Keratinocyte (primary cell): ENCODE measurements around the gene COL16A1. TPM values are rescaled to one million over a fixed set of nuclear protein-coding genes. Genes with fewer than 3 reads are reported as not detected.

Experiments
- DNase-seq: peaks from one replicate; pipeline ENCODE4 v3.0.0-alpha.2; 2011; ENCODE audit warnings: low read depth, missing footprints, low spot score
- FAIRE-seq: peaks from 2 replicates; lab custom pipeline; 2011; peaks lifted over from hg19 to GRCh38; lab: Jason Lieb, UNC
- H2AFZ ChIP-seq: 2 replicates; pipeline ENCODE4 v1.6.0; 2012; ENCODE audit warnings: low read length, control low read depth, inconsistent platforms; ENCODE audit not compliant: control insufficient read depth
- H3K27ac ChIP-seq: 2 replicates; pipeline ENCODE4 v1.5.1; 2011; ENCODE audit warnings: low read length; ENCODE audit not compliant: control insufficient read depth, insufficient read depth
- H3K27me3 ChIP-seq: 3 replicates; pipeline ENCODE4 v1.6.0; 2011; ENCODE audit warnings: low read length; ENCODE audit not compliant: control insufficient read depth, insufficient read depth; ENCODE audit errors: extremely low read depth
- H3K36me3 ChIP-seq, 2 experiments: 2 replicates in 1 of 2; 3 replicates in 1 of 2; pipeline ENCODE4 v1.5.1; 2011; ENCODE audit warnings: low read length in 2 of 2, mild to moderate bottlenecking in 1 of 2; ENCODE audit not compliant: control insufficient read depth in 2 of 2, insufficient read depth in 2 of 2; ENCODE audit errors: extremely low read depth in 1 of 2
- H3K4me1 ChIP-seq: 3 replicates; pipeline ENCODE4 v1.5.1; 2011; ENCODE audit warnings: low read length; ENCODE audit not compliant: control insufficient read depth, insufficient read depth; ENCODE audit errors: extremely low read depth
- H3K4me2 ChIP-seq: 3 replicates; pipeline ENCODE4 v1.6.0; 2011; ENCODE audit warnings: low read depth, low read length; ENCODE audit not compliant: control insufficient read depth, insufficient read depth; ENCODE audit errors: extremely low read depth
- H3K4me3 ChIP-seq, 3 experiments: fragments of 200-600 bp in 1 of 3; sonication (generic) in 1 of 3; 2 replicates in 2 of 3; 3 replicates in 1 of 3; pipeline ENCODE4 v1.5.1; 2011 to 2016; ENCODE audit warnings: low read length in 3 of 3, mild to moderate bottlenecking in 3 of 3, control low read depth in 2 of 3, inconsistent platforms in 1 of 3, low read depth in 1 of 3, mixed read lengths in 1 of 3, mixed run types in 1 of 3, moderate library complexity in 1 of 3; ENCODE audit not compliant: control insufficient read depth in 2 of 3, insufficient read depth in 2 of 3; ENCODE audit errors: extremely low read depth in 1 of 3
- H3K79me2 ChIP-seq: 2 replicates; pipeline ENCODE4 v1.6.0; 2012; ENCODE audit warnings: low read length; ENCODE audit not compliant: control insufficient read depth, insufficient read depth
- H3K9ac ChIP-seq: 3 replicates; pipeline ENCODE4 v1.6.0; 2011; ENCODE audit warnings: low read length; ENCODE audit not compliant: control insufficient read depth, insufficient read depth; ENCODE audit errors: extremely low read depth
- H3K9me1 ChIP-seq: 3 replicates; pipeline ENCODE4 v1.6.0; 2011; ENCODE audit warnings: low read length; ENCODE audit not compliant: control insufficient read depth, insufficient read depth; ENCODE audit errors: extremely low read depth
- H3K9me3 ChIP-seq: 2 replicates; pipeline ENCODE4 v1.5.1; 2012; ENCODE audit warnings: low read depth, low read length; ENCODE audit not compliant: control insufficient read depth
- H4K20me1 ChIP-seq: 3 replicates; pipeline ENCODE4 v1.6.0; 2011; ENCODE audit warnings: low read length; ENCODE audit not compliant: control insufficient read depth, insufficient read depth; ENCODE audit errors: extremely low read depth
- EZH2 ChIP-seq: IDR thresholded peaks from one replicate; pipeline ENCODE4 v1.6.1; 2012; ENCODE audit warnings: inconsistent platforms, mild to moderate bottlenecking, low read length, moderate library complexity
- dilution Hi-C: fragments of 300-500 bp; cut with MboI; formaldehyde crosslinking; loops from one replicate; pipeline ENCODE4 v1.7.0; 2020; ENCODE audit warnings: low sequenced_read_pairs; ENCODE audit not compliant: extremely low pct_ligation_motif_present
- polyA plus RNA-seq, 5 experiments: library from polyadenylated mRNA; depleted of rRNA in 3 of 5; stranded (reverse) in 3 of 5; stranded (forward) in 1 of 5; unstranded in 1 of 5; fragments of >200 nt; gene quantifications; 1 replicate in 1 of 5; 2 replicates in 3 of 5; 3 replicates in 1 of 5; pipeline versions ENCODE4 v1.2.1 to v1.2.3, GENCODE V29; 2011 to 2012; ENCODE audit warnings: missing spikeins in 2 of 5, low read depth in 1 of 5, low replicate concordance in 1 of 5
- TF ChIP-seq, protein P1 (sequence below), 3 experiments: IDR thresholded peaks in 1 of 3; conservative IDR thresholded peaks in 1 of 3; optimal IDR thresholded peaks in 1 of 3; 2 replicates in 2 of 3; 3 replicates in 1 of 3; pipeline versions ENCODE3 to v1.5.1; 2011; ENCODE audit warnings: low read length in 3 of 3, mild to moderate bottlenecking in 3 of 3, moderate library complexity in 2 of 3, control low read depth in 1 of 3, inconsistent platforms in 1 of 3; ENCODE audit not compliant: insufficient read depth in 2 of 3; ENCODE audit errors: extremely low read depth in 1 of 3

The COL16A1 gene
- polyA plus RNA-seq, 1 donor (not counting 4 experiments of a cell fraction or from before 2014, with no cell fraction given): 43.4 TPM

DNA sequence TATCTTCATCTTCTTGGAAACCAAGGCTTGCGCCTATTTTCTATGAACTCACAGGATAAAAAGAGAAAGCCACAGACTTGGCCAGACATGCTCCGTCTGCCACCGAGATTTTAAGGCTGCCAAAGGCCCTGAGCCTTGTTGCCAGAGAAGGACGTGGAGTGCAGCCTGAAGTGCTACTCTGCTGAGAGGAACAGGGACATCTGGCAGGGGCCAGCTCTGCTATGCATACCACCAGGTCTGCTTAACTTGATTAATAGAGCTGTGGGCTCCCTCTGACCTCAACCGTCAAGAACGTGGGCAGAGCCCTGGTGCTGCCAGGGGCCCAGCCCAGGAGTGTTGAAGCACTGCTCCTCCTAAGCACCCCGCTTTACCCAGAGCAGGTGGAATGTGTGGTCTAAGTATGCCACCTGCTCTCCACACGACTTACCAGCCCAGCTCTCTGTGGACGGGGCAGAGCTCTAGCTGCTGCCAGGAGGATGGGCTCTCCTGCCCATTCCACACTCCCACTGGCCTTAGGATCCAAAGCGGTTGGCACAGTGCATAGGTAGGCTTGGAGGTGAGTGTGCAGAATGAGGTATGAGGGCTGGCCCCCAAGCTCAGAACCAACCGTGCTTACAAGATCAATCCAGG, 75.8 kb downstream of the COL16A1 start:
- dilution Hi-C loops: no loop called here
- FAIRE-seq: no peak

GRCh38 chr1:31627301-31627929, 76.4 kb downstream of the COL16A1 start:
- no peak for FAIRE-seq
- TF ChIP-seq, protein P1, sequence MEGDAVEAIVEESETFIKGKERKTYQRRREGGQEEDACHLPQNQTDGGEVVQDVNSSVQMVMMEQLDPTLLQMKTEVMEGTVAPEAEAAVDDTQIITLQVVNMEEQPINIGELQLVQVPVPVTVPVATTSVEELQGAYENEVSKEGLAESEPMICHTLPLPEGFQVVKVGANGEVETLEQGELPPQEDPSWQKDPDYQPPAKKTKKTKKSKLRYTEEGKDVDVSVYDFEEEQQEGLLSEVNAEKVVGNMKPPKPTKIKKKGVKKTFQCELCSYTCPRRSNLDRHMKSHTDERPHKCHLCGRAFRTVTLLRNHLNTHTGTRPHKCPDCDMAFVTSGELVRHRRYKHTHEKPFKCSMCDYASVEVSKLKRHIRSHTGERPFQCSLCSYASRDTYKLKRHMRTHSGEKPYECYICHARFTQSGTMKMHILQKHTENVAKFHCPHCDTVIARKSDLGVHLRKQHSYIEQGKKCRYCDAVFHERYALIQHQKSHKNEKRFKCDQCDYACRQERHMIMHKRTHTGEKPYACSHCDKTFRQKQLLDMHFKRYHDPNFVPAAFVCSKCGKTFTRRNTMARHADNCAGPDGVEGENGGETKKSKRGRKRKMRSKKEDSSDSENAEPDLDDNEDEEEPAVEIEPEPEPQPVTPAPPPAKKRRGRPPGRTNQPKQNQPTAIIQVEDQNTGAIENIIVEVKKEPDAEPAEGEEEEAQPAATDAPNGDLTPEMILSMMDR (optimal IDR thresholded peaks at IDR 0.05 in 1 of 3, IDR thresholded peaks at IDR 0.05 in 1 of 3, conservative IDR thresholded peaks at IDR 0.05 in 1 of 3; ENCODE audit: extremely low read depth in 1 of 3, insufficient read depth in 2 of 3, low read length in 3 of 3): no peak
- no peak for TF ChIP-seq EZH2
- dilution Hi-C loops: no loop called here

More for the DNA sequence above, 75.8 kb downstream of the COL16A1 start:
- peaks cover 32 to 42% of the 10 kb centered on the region in 2 experiments for H3K36me3 ChIP-seq
- no peak overlapping the region for H2AFZ ChIP-seq
- H3K79me2 ChIP-seq: no peaks in the 10 kb centered on the region
- H3K9me3 ChIP-seq: no peaks in the 10 kb centered on the region
- no peaks in the 10 kb centered on the region for H3K9me1 ChIP-seq
- H3K27ac ChIP-seq: no peak overlapping the region
- no peaks in the 10 kb centered on the region for H4K20me1 ChIP-seq
- H3K27me3 ChIP-seq: no peaks in the 10 kb centered on the region
- no peak for DNase-seq
- H3K4me2 ChIP-seq: no peak overlapping the region
- H3K4me1 ChIP-seq: peaks cover 15% of the 10 kb centered on the region
- TF ChIP-seq EZH2: no peak
- TF ChIP-seq, protein P1 (optimal IDR thresholded peaks at IDR 0.05 in 1 of 3, IDR thresholded peaks at IDR 0.05 in 1 of 3, conservative IDR thresholded peaks at IDR 0.05 in 1 of 3; ENCODE audit: extremely low read depth in 1 of 3, insufficient read depth in 2 of 3, low read length in 3 of 3): no peak
- no peak overlapping the region for H3K4me3 ChIP-seq
- no peak overlapping the region for H3K9ac ChIP-seq

More at GRCh38 chr1:31627301-31627929, 76.4 kb downstream of the COL16A1 start:
- no peaks in the 10 kb centered on the region for H4K20me1 ChIP-seq
- no peaks in the 10 kb centered on the region for H3K27me3 ChIP-seq
- no peak for DNase-seq
- H2AFZ ChIP-seq: no peak overlapping the region
- H3K79me2 ChIP-seq: no peaks in the 10 kb centered on the region
- H3K9me1 ChIP-seq: no peaks in the 10 kb centered on the region
- H3K4me3 ChIP-seq: no peak overlapping the region
- peaks cover 29 to 36% of the 10 kb centered on the region in 2 experiments for H3K36me3 ChIP-seq
- peaks cover 15% of the 10 kb centered on the region for H3K4me1 ChIP-seq
- no peak overlapping the region for H3K27ac ChIP-seq
- H3K9ac ChIP-seq: no peak overlapping the region
- no peak overlapping the region for H3K4me2 ChIP-seq
- H3K9me3 ChIP-seq: no peaks in the 10 kb centered on the region
